ENCODE results near the gene WDFY4. TPM values are rescaled to one million over a fixed set of nuclear protein-coding genes. Genes with fewer than 3 reads are reported as not detected.

Gene WDFY4
- total RNA-seq, 1 donor from 2014 or later, result 2.6 TPM

GRCh38 chr10:48683868-48684267 lies 805 bp upstream of the WDFY4 start:
- H3K27ac ChIP-seq (ENCODE audit: low read depth, low read length), result no peak overlapping the region
- H3K4me3 ChIP-seq (ENCODE audit: low read length in 3 of 3), result no peak overlapping the region
- H3K27me3 ChIP-seq (ENCODE audit: control insufficient read depth in 3 of 3, insufficient read depth in 3 of 3, low read length in 3 of 3), result no peaks in the 10 kb centered on the region
- H3K36me3 ChIP-seq (ENCODE audit: control insufficient read depth in 3 of 3, insufficient read depth in 3 of 3, low read length in 3 of 3), result no peaks in the 10 kb centered on the region
- H3K9ac ChIP-seq (ENCODE audit: low read depth in 1 of 3, low read length in 3 of 3), result no peak overlapping the region
- H3K4me1 ChIP-seq (ENCODE audit: control insufficient read depth in 3 of 3, insufficient read depth in 3 of 3, low read length in 3 of 3), result no peaks in the 10 kb centered on the region
- H3K9me3 ChIP-seq (ENCODE audit: control insufficient read depth in 3 of 3, low read length in 3 of 3), result no peaks in the 10 kb centered on the region

GRCh38 chr10:48684463-48684791 lies 246 bp upstream of the WDFY4 start:
- Histone ChIP-seq H3K27me3 (ENCODE audit: control insufficient read depth in 3 of 3, insufficient read depth in 3 of 3, low read length in 3 of 3) (no peaks in the 10 kb centered on the region), H3K4me3 (ENCODE audit: low read length in 3 of 3) (no peak overlapping the region), H3K9ac (ENCODE audit: low read depth in 1 of 3, low read length in 3 of 3) (no peak overlapping the region), H3K27ac (ENCODE audit: low read depth, low read length) (no peak overlapping the region), H3K4me1 (ENCODE audit: control insufficient read depth in 3 of 3, insufficient read depth in 3 of 3, low read length in 3 of 3) (no peaks in the 10 kb centered on the region), H3K36me3 (ENCODE audit: control insufficient read depth in 3 of 3, insufficient read depth in 3 of 3, low read length in 3 of 3) (no peaks in the 10 kb centered on the region), H3K9me3 (ENCODE audit: control insufficient read depth in 3 of 3, low read length in 3 of 3) (no peaks in the 10 kb centered on the region)

- no peaks in the 10 kb centered on the region for H3K27me3 ChIP-seq (ENCODE audit: control insufficient read depth in 3 of 3, insufficient read depth in 3 of 3, low read length in 3 of 3)
- no peaks in the 10 kb centered on the region for H3K9me3 ChIP-seq (ENCODE audit: control insufficient read depth in 3 of 3, low read length in 3 of 3)
- no peak overlapping the region for H3K27ac ChIP-seq (ENCODE audit: low read depth, low read length)
- no peak overlapping the region for H3K9ac ChIP-seq (ENCODE audit: low read depth in 1 of 3, low read length in 3 of 3)
- H3K4me3 ChIP-seq (ENCODE audit: low read length in 3 of 3), result no peak overlapping the region
- no peaks in the 10 kb centered on the region for H3K4me1 ChIP-seq (ENCODE audit: control insufficient read depth in 3 of 3, insufficient read depth in 3 of 3, low read length in 3 of 3)
- no peaks in the 10 kb centered on the region for H3K36me3 ChIP-seq (ENCODE audit: control insufficient read depth in 3 of 3, insufficient read depth in 3 of 3, low read length in 3 of 3)
Measured at GRCh38 chr10:48685731-48686130, 1.1 kb downstream of the WDFY4 start.

- Histone ChIP-seq H3K36me3 (ENCODE audit: control insufficient read depth in 3 of 3, insufficient read depth in 3 of 3, low read length in 3 of 3) (no peaks in the 10 kb centered on the region), H3K9ac (ENCODE audit: low read depth in 1 of 3, low read length in 3 of 3) (no peak overlapping the region), H3K4me1 (ENCODE audit: control insufficient read depth in 3 of 3, insufficient read depth in 3 of 3, low read length in 3 of 3) (no peaks in the 10 kb centered on the region), H3K9me3 (ENCODE audit: control insufficient read depth in 3 of 3, low read length in 3 of 3) (no peaks in the 10 kb centered on the region), H3K27ac (ENCODE audit: low read depth, low read length) (no peak overlapping the region), H3K4me3 (ENCODE audit: low read length in 3 of 3) (no peak overlapping the region), H3K27me3 (ENCODE audit: control insufficient read depth in 3 of 3, insufficient read depth in 3 of 3, low read length in 3 of 3) (peaks cover 0 to 5% (median 2%) of the 10 kb centered on the region in 3 donors)
Measured at GRCh38 chr10:48690791-48691660, 6.4 kb downstream of the WDFY4 start.

GRCh38 chr10:48691812-48692528 lies 7.3 kb downstream of the WDFY4 start:
- no peak overlapping the region for H3K9ac ChIP-seq (ENCODE audit: low read depth in 1 of 3, low read length in 3 of 3)
- no peaks in the 10 kb centered on the region for H3K36me3 ChIP-seq (ENCODE audit: control insufficient read depth in 3 of 3, insufficient read depth in 3 of 3, low read length in 3 of 3)
- H3K4me3 ChIP-seq (ENCODE audit: low read length in 3 of 3), result no peak overlapping the region
- H3K9me3 ChIP-seq (ENCODE audit: control insufficient read depth in 3 of 3, low read length in 3 of 3), result no peaks in the 10 kb centered on the region
- H3K4me1 ChIP-seq (ENCODE audit: control insufficient read depth in 3 of 3, insufficient read depth in 3 of 3, low read length in 3 of 3), result no peaks in the 10 kb centered on the region
- peaks cover 2 to 5% (median 5%) of the 10 kb centered on the region in 3 donors for H3K27me3 ChIP-seq (ENCODE audit: control insufficient read depth in 3 of 3, insufficient read depth in 3 of 3, low read length in 3 of 3)
- no peak overlapping the region for H3K27ac ChIP-seq (ENCODE audit: low read depth, low read length)

GRCh38 chr10:48692748-48693147 lies 8.1 kb downstream of the WDFY4 start:
- H3K27me3 ChIP-seq (ENCODE audit: control insufficient read depth in 3 of 3, insufficient read depth in 3 of 3, low read length in 3 of 3), result peaks cover 2 to 5% (median 5%) of the 10 kb centered on the region in 3 donors
- H3K36me3 ChIP-seq (ENCODE audit: control insufficient read depth in 3 of 3, insufficient read depth in 3 of 3, low read length in 3 of 3), result no peaks in the 10 kb centered on the region
- no peaks in the 10 kb centered on the region for H3K9me3 ChIP-seq (ENCODE audit: control insufficient read depth in 3 of 3, low read length in 3 of 3)
- H3K4me1 ChIP-seq (ENCODE audit: control insufficient read depth in 3 of 3, insufficient read depth in 3 of 3, low read length in 3 of 3), result no peaks in the 10 kb centered on the region
- H3K9ac ChIP-seq (ENCODE audit: low read depth in 1 of 3, low read length in 3 of 3), result no peak overlapping the region
- no peak overlapping the region for H3K4me3 ChIP-seq (ENCODE audit: low read length in 3 of 3)
- no peak overlapping the region for H3K27ac ChIP-seq (ENCODE audit: low read depth, low read length)

- H3K4me3 ChIP-seq (ENCODE audit: low read length in 3 of 3), result no peak overlapping the region
- no peaks in the 10 kb centered on the region for H3K4me1 ChIP-seq (ENCODE audit: control insufficient read depth in 3 of 3, insufficient read depth in 3 of 3, low read length in 3 of 3)
- H3K27me3 ChIP-seq (ENCODE audit: control insufficient read depth in 3 of 3, insufficient read depth in 3 of 3, low read length in 3 of 3), result peaks cover 2 to 5% (median 5%) of the 10 kb centered on the region in 3 donors
- no peak overlapping the region for H3K9ac ChIP-seq (ENCODE audit: low read depth in 1 of 3, low read length in 3 of 3)
- no peaks in the 10 kb centered on the region for H3K9me3 ChIP-seq (ENCODE audit: control insufficient read depth in 3 of 3, low read length in 3 of 3)
- no peak overlapping the region for H3K27ac ChIP-seq (ENCODE audit: low read depth, low read length)
- H3K36me3 ChIP-seq (ENCODE audit: control insufficient read depth in 3 of 3, insufficient read depth in 3 of 3, low read length in 3 of 3), result no peaks in the 10 kb centered on the region
Measured at GRCh38 chr10:48693206-48693605, 8.5 kb downstream of the WDFY4 start.

- no peak overlapping the region for H3K9ac ChIP-seq (ENCODE audit: low read depth in 1 of 3, low read length in 3 of 3)
- H3K27me3 ChIP-seq (ENCODE audit: control insufficient read depth in 3 of 3, insufficient read depth in 3 of 3, low read length in 3 of 3), result peaks cover 5 to 6% (median 5%) of the 10 kb centered on the region in 3 donors
- H3K36me3 ChIP-seq (ENCODE audit: control insufficient read depth in 3 of 3, insufficient read depth in 3 of 3, low read length in 3 of 3), result no peaks in the 10 kb centered on the region
- H3K27ac ChIP-seq (ENCODE audit: low read depth, low read length), result no peak overlapping the region
- H3K9me3 ChIP-seq (ENCODE audit: control insufficient read depth in 3 of 3, low read length in 3 of 3), result no peaks in the 10 kb centered on the region
- H3K4me1 ChIP-seq (ENCODE audit: control insufficient read depth in 3 of 3, insufficient read depth in 3 of 3, low read length in 3 of 3), result no peaks in the 10 kb centered on the region
- no peak overlapping the region for H3K4me3 ChIP-seq (ENCODE audit: low read length in 3 of 3)
Measured at GRCh38 chr10:48694371-48695030, 9.8 kb downstream of the WDFY4 start.

GRCh38 chr10:48695636-48696534 lies 11.2 kb downstream of the WDFY4 start:
- H3K27ac ChIP-seq (ENCODE audit: low read depth, low read length), result no peak overlapping the region
- no peak overlapping the region for H3K9ac ChIP-seq (ENCODE audit: low read depth in 1 of 3, low read length in 3 of 3)
- H3K27me3 ChIP-seq (ENCODE audit: control insufficient read depth in 3 of 3, insufficient read depth in 3 of 3, low read length in 3 of 3), result peaks cover 5 to 6% (median 5%) of the 10 kb centered on the region in 3 donors
- H3K4me3 ChIP-seq (ENCODE audit: low read length in 3 of 3), result no peak overlapping the region
- H3K9me3 ChIP-seq (ENCODE audit: control insufficient read depth in 3 of 3, low read length in 3 of 3), result no peaks in the 10 kb centered on the region
- no peaks in the 10 kb centered on the region for H3K4me1 ChIP-seq (ENCODE audit: control insufficient read depth in 3 of 3, insufficient read depth in 3 of 3, low read length in 3 of 3)
- no peaks in the 10 kb centered on the region for H3K36me3 ChIP-seq (ENCODE audit: control insufficient read depth in 3 of 3, insufficient read depth in 3 of 3, low read length in 3 of 3)

Data from skeletal muscle tissue (tissue), 4 donors.